Vagina (tissue), 2 donors: ENCODE results near the gene CCDC40. TPM values are rescaled to one million over a fixed set of nuclear protein-coding genes. Genes with fewer than 3 reads are reported as not detected.
A peak's percentile ranks its signal among the peaks of the same experiment; 100 is the strongest.

ENCODE experiments used
- DNase-seq, 2 donors: peaks; one replicate each; pipeline ENCODE4 v3.0.0-alpha.2; 2017; ENCODE audit errors: extremely low spot score in 2 of 2
- H3K27ac ChIP-seq: fragments of 200-600 bp; sonication (generic); one replicate; pipeline ENCODE4 v1.5.1; 2019
- H3K27me3 ChIP-seq: fragments of 200-600 bp; sonication (generic); one replicate; pipeline ENCODE4 v1.5.1; 2019
- H3K36me3 ChIP-seq, 2 donors: fragments of 200-600 bp; sonication (generic); one replicate each; pipeline ENCODE4 v1.5.1; 2017 to 2019
- H3K4me1 ChIP-seq: fragments of 200-600 bp; sonication (generic); one replicate; pipeline ENCODE4 v1.5.1; 2019
- H3K4me3 ChIP-seq, 2 donors: fragments of 200-600 bp; sonication (generic); 1 replicate in 1 of 2; 2 replicates in 1 of 2; pipeline ENCODE4 v1.5.1; 2016 to 2019
- H3K9me3 ChIP-seq: fragments of 200-600 bp; sonication (generic); one replicate; pipeline ENCODE4 v1.5.1; 2019
- POLR2A ChIP-seq, 2 donors: fragments of 450-650 bp; IDR thresholded peaks; one replicate each; pipeline ENCODE4 v1.6.1; 2017; ENCODE audit warnings: antibody characterized with exemption in 2 of 2, mild to moderate bottlenecking in 2 of 2, moderate library complexity in 2 of 2
- POLR2AphosphoS5 ChIP-seq, 2 donors: sonication (generic); formaldehyde crosslinking; IDR thresholded peaks; one replicate each; pipeline ENCODE4 v1.9.0; 2017; ENCODE audit warnings: antibody characterized with exemption in 2 of 2, mild to moderate bottlenecking in 2 of 2, low read depth in 1 of 2; ENCODE audit not compliant: insufficient read depth in 1 of 2
- intact Hi-C: fragments of 100-400 bp; cut with DNase I; formaldehyde crosslinking; loops from one replicate; pipeline ENCODE4 v1.15.1; 2023
- total RNA-seq: library from RNA; depleted of rRNA; stranded (reverse); fragments of >200 nt; gene quantifications from one replicate; pipeline ENCODE4 v1.2.3, GENCODE V29; 2016
- TF ChIP-seq, protein P1 (sequence below), 3 experiments: fragments of 450-650 bp in 2 of 3; fragments of 200-600 bp in 1 of 3; sonication (generic) in 1 of 3; IDR thresholded peaks; one replicate each; pipeline ENCODE4 v1.5.1; 2017 to 2019; ENCODE audit warnings: antibody characterized with exemption in 3 of 3, mild to moderate bottlenecking in 2 of 3, moderate library complexity in 2 of 3

The CCDC40 gene
- total RNA-seq, 1 donor from 2014 or later: 9.3 TPM

DNA sequence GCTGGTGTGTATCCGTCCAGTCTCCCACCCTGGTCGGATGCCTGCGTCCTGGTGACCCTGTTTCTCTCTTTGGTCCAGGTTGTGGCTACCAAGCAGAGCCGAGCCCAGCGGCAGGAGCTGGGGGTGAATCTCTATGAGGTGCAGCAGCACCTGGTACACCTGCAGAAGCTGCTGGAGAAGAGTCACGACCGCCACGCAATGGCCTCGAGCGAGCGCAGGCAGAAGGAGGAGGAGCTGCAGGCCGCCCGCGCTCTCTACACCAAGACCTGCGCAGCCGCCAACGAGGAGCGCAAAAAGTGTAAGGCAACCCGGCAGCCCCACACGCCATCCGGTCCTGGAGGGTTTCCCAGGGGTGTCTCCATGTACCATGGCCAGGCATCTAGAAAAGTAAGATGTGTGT is 13.5 kb downstream of the CCDC40 start:
- intact Hi-C loops: no loop called here
- Histone ChIP-seq H3K36me3 (no peaks in the 10 kb centered on the region), H3K4me3 (no peak overlapping the region), H3K27me3 (no peaks in the 10 kb centered on the region), H3K27ac (no peak overlapping the region), H3K4me1 (peaks cover 11% of the 10 kb centered on the region), H3K9me3 (no peaks in the 10 kb centered on the region)
- no peak for DNase-seq
- TF ChIP-seq POLR2AphosphoS5 (IDR thresholded peaks at IDR 0.05; ENCODE audit: insufficient read depth in 1 of 2, low read depth in 1 of 2) (no peak), POLR2A (IDR thresholded peaks at IDR 0.05) (no peak)
- TF ChIP-seq, protein P1, sequence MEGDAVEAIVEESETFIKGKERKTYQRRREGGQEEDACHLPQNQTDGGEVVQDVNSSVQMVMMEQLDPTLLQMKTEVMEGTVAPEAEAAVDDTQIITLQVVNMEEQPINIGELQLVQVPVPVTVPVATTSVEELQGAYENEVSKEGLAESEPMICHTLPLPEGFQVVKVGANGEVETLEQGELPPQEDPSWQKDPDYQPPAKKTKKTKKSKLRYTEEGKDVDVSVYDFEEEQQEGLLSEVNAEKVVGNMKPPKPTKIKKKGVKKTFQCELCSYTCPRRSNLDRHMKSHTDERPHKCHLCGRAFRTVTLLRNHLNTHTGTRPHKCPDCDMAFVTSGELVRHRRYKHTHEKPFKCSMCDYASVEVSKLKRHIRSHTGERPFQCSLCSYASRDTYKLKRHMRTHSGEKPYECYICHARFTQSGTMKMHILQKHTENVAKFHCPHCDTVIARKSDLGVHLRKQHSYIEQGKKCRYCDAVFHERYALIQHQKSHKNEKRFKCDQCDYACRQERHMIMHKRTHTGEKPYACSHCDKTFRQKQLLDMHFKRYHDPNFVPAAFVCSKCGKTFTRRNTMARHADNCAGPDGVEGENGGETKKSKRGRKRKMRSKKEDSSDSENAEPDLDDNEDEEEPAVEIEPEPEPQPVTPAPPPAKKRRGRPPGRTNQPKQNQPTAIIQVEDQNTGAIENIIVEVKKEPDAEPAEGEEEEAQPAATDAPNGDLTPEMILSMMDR (IDR thresholded peaks at IDR 0.05): no peak

DNA sequence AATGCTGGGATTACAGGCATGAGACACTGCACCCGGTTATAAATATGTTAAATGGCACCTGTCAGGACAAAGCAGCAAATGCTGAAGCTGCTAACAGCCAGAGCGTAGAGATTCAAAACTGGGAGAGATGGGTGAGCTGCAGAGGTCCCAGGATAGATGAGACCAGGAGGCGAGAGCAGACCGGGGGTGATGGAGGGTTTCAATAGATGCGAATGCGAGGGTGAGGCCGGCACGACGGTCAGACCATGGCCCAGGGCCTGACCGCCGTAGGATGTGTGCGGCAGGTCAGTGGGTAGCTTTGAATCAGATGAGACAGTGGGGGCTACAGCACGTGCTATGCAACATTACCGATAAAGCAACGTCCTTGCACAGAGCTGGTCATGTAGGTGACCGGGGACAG is 14.3 kb downstream of the CCDC40 start:
- Histone ChIP-seq H3K27ac (no peak overlapping the region), H3K4me1 (peaks cover 11% of the 10 kb centered on the region), H3K36me3 (no peaks in the 10 kb centered on the region), H3K27me3 (no peaks in the 10 kb centered on the region), H3K9me3 (no peaks in the 10 kb centered on the region), H3K4me3 (no peak overlapping the region)
- intact Hi-C loops: no loop called here
- TF ChIP-seq, protein P1 (IDR thresholded peaks at IDR 0.05): no peak
- TF ChIP-seq POLR2AphosphoS5 (IDR thresholded peaks at IDR 0.05; ENCODE audit: insufficient read depth in 1 of 2, low read depth in 1 of 2) (no peak), POLR2A (IDR thresholded peaks at IDR 0.05) (no peak)
- DNase-seq: no peak

DNA sequence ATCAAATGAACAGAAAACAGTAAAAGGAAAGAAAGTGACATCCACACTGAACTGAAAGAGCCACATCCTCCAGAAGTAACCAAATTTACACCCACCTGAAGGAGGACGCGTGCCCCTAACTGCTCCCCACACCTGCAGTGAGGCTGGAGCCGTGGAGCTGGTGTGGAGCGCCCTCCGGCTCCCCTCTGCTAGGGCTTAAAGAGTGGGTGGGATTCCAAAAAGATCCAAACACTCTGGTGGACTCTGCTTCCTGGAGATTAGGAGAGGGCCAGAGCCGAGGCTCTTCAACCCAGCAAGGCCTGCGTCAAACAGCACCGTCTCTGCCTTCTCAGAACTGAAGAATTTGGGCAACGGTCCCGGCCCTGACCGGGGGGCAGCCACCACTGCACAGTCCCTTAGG is 15.2 kb downstream of the CCDC40 start:
- intact Hi-C loops: no loop called here
- H3K27ac ChIP-seq: no peak overlapping the region
- no peak for DNase-seq

DNA sequence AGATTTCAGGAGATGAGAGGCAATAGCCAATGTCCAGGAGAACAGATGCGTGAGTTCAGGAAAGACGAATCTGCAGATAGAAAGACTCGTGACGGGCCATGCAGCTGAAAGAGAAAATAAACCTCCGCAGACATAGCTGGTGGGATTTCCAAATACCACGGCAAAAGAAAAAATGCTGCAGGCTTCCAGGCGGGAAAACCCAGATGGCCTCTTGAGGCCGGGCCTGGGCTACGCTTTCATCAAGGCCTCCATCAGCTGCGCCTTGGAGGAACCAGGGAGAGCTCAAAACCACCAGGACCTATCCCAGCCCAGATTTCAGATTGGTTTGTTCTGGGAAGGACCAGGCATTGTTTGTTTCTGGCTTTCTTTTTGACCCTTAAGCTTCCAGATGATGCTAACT is 16.7 kb downstream of the CCDC40 start:
- Histone ChIP-seq H3K36me3 (no peaks in the 10 kb centered on the region), H3K4me1 (peaks cover 11% of the 10 kb centered on the region), H3K9me3 (no peaks in the 10 kb centered on the region), H3K27me3 (no peaks in the 10 kb centered on the region), H3K4me3 (no peak overlapping the region), H3K27ac (peak overlapping the region; percentile 50)
- intact Hi-C loops: no loop called here
- TF ChIP-seq, protein P1 (IDR thresholded peaks at IDR 0.05): no peak
- TF ChIP-seq POLR2A (IDR thresholded peaks at IDR 0.05) (no peak), POLR2AphosphoS5 (IDR thresholded peaks at IDR 0.05; ENCODE audit: insufficient read depth in 1 of 2, low read depth in 1 of 2) (no peak)
- no peak for DNase-seq

More for the DNA sequence above, 15.2 kb downstream of the CCDC40 start:
- Histone ChIP-seq H3K4me3 (no peak overlapping the region), H3K27me3 (no peaks in the 10 kb centered on the region), H3K36me3 (no peaks in the 10 kb centered on the region), H3K4me1 (peaks cover 11% of the 10 kb centered on the region), H3K9me3 (no peaks in the 10 kb centered on the region)
- TF ChIP-seq, protein P1 (IDR thresholded peaks at IDR 0.05): no peak
- no peak for TF ChIP-seq POLR2A (IDR thresholded peaks at IDR 0.05)
- TF ChIP-seq POLR2AphosphoS5 (IDR thresholded peaks at IDR 0.05; ENCODE audit: insufficient read depth in 1 of 2, low read depth in 1 of 2): no peak

DNA sequence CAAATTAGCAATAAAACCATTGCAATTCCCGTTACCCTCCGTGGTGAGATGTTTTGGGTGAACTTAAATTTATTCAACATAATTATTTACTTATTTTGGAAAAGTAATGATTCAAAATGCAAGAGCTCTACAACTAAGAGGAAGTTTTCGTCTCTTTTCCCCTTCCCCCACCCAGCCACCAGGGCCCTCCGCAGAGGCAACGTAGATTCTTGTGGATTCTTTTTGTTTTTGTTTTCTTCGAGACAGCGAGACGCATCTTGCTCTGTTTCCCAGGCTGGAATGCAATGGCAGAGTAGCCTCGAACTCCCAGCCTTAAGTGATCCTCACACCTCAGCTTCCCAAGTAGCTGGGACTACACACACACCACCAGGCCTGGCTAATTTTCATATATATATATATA is 19.2 kb downstream of the CCDC40 start:
- intact Hi-C loops: no loop called here
- Histone ChIP-seq H3K36me3 (no peaks in the 10 kb centered on the region), H3K4me1 (peaks cover 11% of the 10 kb centered on the region), H3K27me3 (no peaks in the 10 kb centered on the region), H3K9me3 (no peaks in the 10 kb centered on the region), H3K27ac (no peak overlapping the region), H3K4me3 (no peak overlapping the region)
- TF ChIP-seq POLR2AphosphoS5 (IDR thresholded peaks at IDR 0.05; ENCODE audit: insufficient read depth in 1 of 2, low read depth in 1 of 2): no peak
- TF ChIP-seq, protein P1 (IDR thresholded peaks at IDR 0.05): no peak
- no peak for TF ChIP-seq POLR2A (IDR thresholded peaks at IDR 0.05)
- DNase-seq: no peak
